Measurements from ENCODE around the gene C4orf36.
"Not testable (repeated sequence)": the region's sequence is repeated elsewhere in the genome, so short reads cannot be mapped to it uniquely, and the experiment has no call there.

C4orf36 gene

GRCh38 chr4:86898562-86898961 lies 6.3 kb upstream of the C4orf36 start:
- no peak for TF ChIP-seq POLR2A (IDR thresholded peaks at IDR 0.05; ENCODE audit: low read depth, low read length)
- no peak for DNase-seq (ENCODE audit: insufficient read length, low spot score)
- FAIRE-seq: no peak

- FAIRE-seq (no peak), DNase-seq (ENCODE audit: insufficient read length, low spot score) (no peak)
- TF ChIP-seq POLR2A (IDR thresholded peaks at IDR 0.05; ENCODE audit: low read depth, low read length): no peak
Measured at GRCh38 chr4:86896596-86896995, 4.4 kb upstream of the C4orf36 start.

- TF ChIP-seq POLR2A (IDR thresholded peaks at IDR 0.05; ENCODE audit: low read depth, low read length): no peak
- DNase-seq (ENCODE audit: insufficient read length, low spot score): no peak
- peak; percentile 20 for FAIRE-seq
Measured at GRCh38 chr4:86895692-86896488, 3.7 kb upstream of the C4orf36 start.

- FAIRE-seq (no peak), DNase-seq (ENCODE audit: insufficient read length, low spot score) (no peak)
- no peak for TF ChIP-seq POLR2A (IDR thresholded peaks at IDR 0.05; ENCODE audit: low read depth, low read length)
Measured at GRCh38 chr4:86894455-86894854, 2.2 kb upstream of the C4orf36 start.

- no peak for FAIRE-seq
- no peak for TF ChIP-seq POLR2A (IDR thresholded peaks at IDR 0.05; ENCODE audit: low read depth, low read length)
- DNase-seq (ENCODE audit: insufficient read length, low spot score): no peak
Measured at GRCh38 chr4:86893136-86893535, 914 bp upstream of the C4orf36 start.

- FAIRE-seq: no peak
- no peak for TF ChIP-seq POLR2A (IDR thresholded peaks at IDR 0.05; ENCODE audit: low read depth, low read length)
- DNase-seq (ENCODE audit: insufficient read length, low spot score): no peak
Measured at GRCh38 chr4:86892636-86892960, 376 bp upstream of the C4orf36 start.

- no peak for TF ChIP-seq POLR2A (IDR thresholded peaks at IDR 0.05; ENCODE audit: low read depth, low read length)
- no peak for FAIRE-seq
- no peak for DNase-seq (ENCODE audit: insufficient read length, low spot score)
Measured at GRCh38 chr4:86890790-86891189, 1.4 kb downstream of the C4orf36 start.

GRCh38 chr4:86879641-86880040 lies 12.6 kb downstream of the C4orf36 start:
- no peak for FAIRE-seq
- DNase-seq (ENCODE audit: insufficient read length, low spot score): no peak
- TF ChIP-seq POLR2A (IDR thresholded peaks at IDR 0.05; ENCODE audit: low read depth, low read length): no peak

GRCh38 chr4:86878640-86879039 lies 13.6 kb downstream of the C4orf36 start:
- FAIRE-seq (no peak), DNase-seq (ENCODE audit: insufficient read length, low spot score) (no peak)
- no peak for TF ChIP-seq POLR2A (IDR thresholded peaks at IDR 0.05; ENCODE audit: low read depth, low read length)

GRCh38 chr4:86876894-86877685 lies 15.1 kb downstream of the C4orf36 start:
- DNase-seq (ENCODE audit: insufficient read length, low spot score): no peak
- FAIRE-seq: no peak
- no peak for TF ChIP-seq POLR2A (IDR thresholded peaks at IDR 0.05; ENCODE audit: low read depth, low read length)

GRCh38 chr4:86875436-86875835 lies 16.8 kb downstream of the C4orf36 start:
- DNase-seq (ENCODE audit: insufficient read length, low spot score); FAIRE-seq: not testable (repeated sequence)

GRCh38 chr4:86872135-86872534 lies 20.1 kb downstream of the C4orf36 start:
- no peak for TF ChIP-seq POLR2A (IDR thresholded peaks at IDR 0.05; ENCODE audit: low read depth, low read length)
- no peak for FAIRE-seq
- DNase-seq (ENCODE audit: insufficient read length, low spot score): no peak

GRCh38 chr4:86870442-86871069 lies 21.7 kb downstream of the C4orf36 start:
- no peak for DNase-seq (ENCODE audit: insufficient read length, low spot score)
- TF ChIP-seq POLR2A (IDR thresholded peaks at IDR 0.05; ENCODE audit: low read depth, low read length): no peak
- no peak for FAIRE-seq

- TF ChIP-seq POLR2A (IDR thresholded peaks at IDR 0.05; ENCODE audit: low read depth, low read length): no peak
- FAIRE-seq: no peak
- no peak for DNase-seq (ENCODE audit: insufficient read length, low spot score)
Measured at GRCh38 chr4:86857341-86858052, 34.7 kb downstream of the C4orf36 start.

Data from H54 (cell line).